GM12878 (cell line): ENCODE measurements around the gene PAN3. TPM values are rescaled to one million over a fixed set of nuclear protein-coding genes. Genes with fewer than 3 reads are reported as not detected.
A peak's percentile ranks its signal among the peaks of the same experiment; 100 is the strongest.

ENCODE experiments used
- ATF7 ChIP-seq: fragments of 450-650 bp; IDR thresholded peaks from 2 replicates; pipeline ENCODE4 v1.6.1; 2016; ENCODE audit warnings: low read depth, mild to moderate bottlenecking
- CHD4 ChIP-seq: fragments of 200-600 bp; sonication (generic); IDR thresholded peaks from 2 replicates; pipeline ENCODE4 v1.6.1; 2016; ENCODE audit warnings: mild to moderate bottlenecking
- CREB1 ChIP-seq: IDR thresholded peaks from 2 replicates; pipeline ENCODE4 v1.6.1; 2012; ENCODE audit warnings: low read depth, mild to moderate bottlenecking, inconsistent platforms
- CREM ChIP-seq: IDR thresholded peaks from 2 replicates; pipeline ENCODE4 v1.6.1; 2014; ENCODE audit warnings: antibody characterized with exemption, low read depth
- CTCF ChIP-seq, 3 experiments: IDR thresholded peaks in 2 of 3; conservative IDR thresholded peaks in 1 of 3; 2 replicates each; pipeline ENCODE4 v1.5.1; 2011; ENCODE audit warnings: low read depth in 3 of 3, low read length in 3 of 3, mild to moderate bottlenecking in 3 of 3, control low read depth in 2 of 3, moderate library complexity in 2 of 3, inconsistent platforms in 1 of 3, mixed read lengths in 1 of 3; ENCODE audit not compliant: control insufficient read depth in 2 of 3, insufficient read depth in 1 of 3; ENCODE audit errors: extremely low read depth in 1 of 3
- EP300 ChIP-seq, 2 experiments: fragments of 150-350 bp in 1 of 2; IDR thresholded peaks; 2 replicates each; pipeline ENCODE4 v1.6.1; 2011 to 2012; ENCODE audit warnings: low read depth in 2 of 2, low read length in 2 of 2, borderline replicate concordance in 1 of 2, improper control_type of control experiment in 1 of 2, inconsistent platforms in 1 of 2; ENCODE audit not compliant: control insufficient read depth in 1 of 2
- FOXM1 ChIP-seq: IDR thresholded peaks from 2 replicates; pipeline ENCODE4 v1.6.1; 2012; ENCODE audit warnings: low read depth, mild to moderate bottlenecking, inconsistent platforms, low read length, moderate library complexity
- HCFC1 ChIP-seq: fragments of 150-350 bp; IDR thresholded peaks from 2 replicates; pipeline ENCODE4 v1.6.1; 2014; ENCODE audit warnings: low read length
- HDAC2 ChIP-seq: fragments of 200-600 bp; sonication (generic); IDR thresholded peaks from 2 replicates; pipeline ENCODE4 v1.6.1; 2017
- IRF4 ChIP-seq: IDR thresholded peaks from 2 replicates; pipeline ENCODE4 v1.6.1; 2011; ENCODE audit warnings: low read depth, low read length
- IRF5 ChIP-seq: fragments of 450-650 bp; IDR thresholded peaks from 2 replicates; pipeline ENCODE4 v1.6.1; 2017; ENCODE audit warnings: borderline replicate concordance
- KAT2A ChIP-seq: conservative IDR thresholded peaks from 2 replicates; pipeline ENCODE4 v1.6.1; 2011; ENCODE audit warnings: low read depth, low read length; ENCODE audit not compliant: control insufficient read depth
- LARP7 ChIP-seq: fragments of 450-650 bp; IDR thresholded peaks from 2 replicates; pipeline ENCODE4 v1.6.1; 2017; ENCODE audit warnings: mild to moderate bottlenecking
- MEF2A ChIP-seq: IDR thresholded peaks from 2 replicates; pipeline ENCODE4 v1.6.1; 2011; ENCODE audit warnings: low read depth, mild to moderate bottlenecking, low read length, moderate library complexity; ENCODE audit not compliant: insufficient read depth
- MEF2B ChIP-seq: fragments of 450-650 bp; IDR thresholded peaks from 2 replicates; pipeline ENCODE4 v1.6.1; 2018; ENCODE audit warnings: mild to moderate bottlenecking, moderate library complexity; ENCODE audit not compliant: partially characterized antibody, poor library complexity, severe bottlenecking
- MTA3 ChIP-seq: IDR thresholded peaks from 2 replicates; pipeline ENCODE4 v1.6.1; 2012; ENCODE audit warnings: low read length, inconsistent platforms, borderline replicate concordance
- MYC ChIP-seq: IDR thresholded peaks from 2 replicates; pipeline ENCODE4 v1.6.1; 2011; ENCODE audit warnings: mild to moderate bottlenecking, low read length, moderate library complexity, inconsistent platforms; ENCODE audit not compliant: insufficient read depth, insufficient replicate concordance, insufficient read length, severe bottlenecking
- NFYA ChIP-seq: IDR thresholded peaks from 2 replicates; pipeline ENCODE4 v1.6.1; 2011; ENCODE audit warnings: low read depth, mild to moderate bottlenecking, low read length, improper control_type of control experiment, borderline replicate concordance
- RBBP5 ChIP-seq: fragments of 200-600 bp; sonication (generic); conservative IDR thresholded peaks from 2 replicates; pipeline ENCODE4 v1.6.1; 2016
- SMAD1 ChIP-seq: fragments of 450-650 bp; IDR thresholded peaks from 2 replicates; pipeline ENCODE4 v1.6.1; 2018; ENCODE audit warnings: mild to moderate bottlenecking, low read depth; ENCODE audit not compliant: partially characterized antibody
- SREBF2 ChIP-seq: IDR thresholded peaks from 2 replicates; pipeline ENCODE4 v1.6.1; 2012; ENCODE audit warnings: mild to moderate bottlenecking, low read length
- TCF7 ChIP-seq: IDR thresholded peaks from 2 replicates; pipeline ENCODE4 v1.6.1; 2014; ENCODE audit warnings: antibody characterized with exemption, borderline replicate concordance
- YY1 ChIP-seq: IDR thresholded peaks from 2 replicates; pipeline ENCODE4 v1.6.1; 2011; ENCODE audit warnings: low read depth, mild to moderate bottlenecking, low read length
- ZNF384 ChIP-seq: IDR thresholded peaks from 2 replicates; pipeline ENCODE4 v1.6.1; 2012; ENCODE audit warnings: low read depth, mild to moderate bottlenecking, low read length, improper control_type of control experiment, borderline replicate concordance
- ZNF622 ChIP-seq: fragments of 450-650 bp; IDR thresholded peaks from 2 replicates; pipeline ENCODE4 v1.6.1; 2017; ENCODE audit warnings: mild to moderate bottlenecking, inconsistent platforms
- polyA plus RNA-seq, 11 experiments: library from polyadenylated mRNA; depleted of rRNA in 4 of 11; unstranded in 6 of 11; stranded (reverse) in 5 of 11; fragments of >200 nt; fragmentation: Nextera tagmentation in 4 of 11; fragmentation: Illumina TruSeq in 1 of 11; extraction: Ambion mirVana in 4 of 11; extraction: Trizol in 1 of 11; gene quantifications; 1 replicate in 1 of 11; 2 replicates in 10 of 11; pipeline versions ENCODE4 v1.2.1 to v1.2.3, GENCODE V29; 2011 to 2016; ENCODE audit warnings: inconsistent platforms in 2 of 11, missing spikeins in 2 of 11, low read depth in 1 of 11
- total RNA-seq, 4 experiments: library from RNA; depleted of rRNA in 3 of 4; stranded (reverse); fragments of >200 nt in 3 of 4; fragmentation: Illumina TruSeq in 1 of 4; extraction: Trizol in 1 of 4; gene quantifications; 2 replicates each; pipeline versions ENCODE4 v1.2.1 to v1.2.3, GENCODE V29; 2013 to 2021
- TF ChIP-seq, protein P1 (sequence below): fragments of 450-650 bp; IDR thresholded peaks from 2 replicates; pipeline ENCODE4 v1.6.1; 2017; ENCODE audit warnings: mild to moderate bottlenecking

PAN3 gene
- total and polyA plus RNA-seq, 10 of the 15 experiments (the other 5 are each of a cell fraction or from before 2014, with no cell fraction given) = 13.0 to 33.3 (median 19.9) TPM

GRCh38 chr13:28138012-28138755 is at the start of gene PAN3 (continued):
- peak; percentile 17; the same call in 1 of the 2 replicates for TF ChIP-seq CREB1
- peak; percentile 58 for TF ChIP-seq YY1
- TF ChIP-seq IRF5 = no peak
- no peak for TF ChIP-seq EP300 (IDR thresholded peaks at IDR 0.05; ENCODE audit: borderline replicate concordance in 1 of 2, control insufficient read depth in 1 of 2, low read depth in 2 of 2, low read length in 2 of 2)
- TF ChIP-seq, protein P1, sequence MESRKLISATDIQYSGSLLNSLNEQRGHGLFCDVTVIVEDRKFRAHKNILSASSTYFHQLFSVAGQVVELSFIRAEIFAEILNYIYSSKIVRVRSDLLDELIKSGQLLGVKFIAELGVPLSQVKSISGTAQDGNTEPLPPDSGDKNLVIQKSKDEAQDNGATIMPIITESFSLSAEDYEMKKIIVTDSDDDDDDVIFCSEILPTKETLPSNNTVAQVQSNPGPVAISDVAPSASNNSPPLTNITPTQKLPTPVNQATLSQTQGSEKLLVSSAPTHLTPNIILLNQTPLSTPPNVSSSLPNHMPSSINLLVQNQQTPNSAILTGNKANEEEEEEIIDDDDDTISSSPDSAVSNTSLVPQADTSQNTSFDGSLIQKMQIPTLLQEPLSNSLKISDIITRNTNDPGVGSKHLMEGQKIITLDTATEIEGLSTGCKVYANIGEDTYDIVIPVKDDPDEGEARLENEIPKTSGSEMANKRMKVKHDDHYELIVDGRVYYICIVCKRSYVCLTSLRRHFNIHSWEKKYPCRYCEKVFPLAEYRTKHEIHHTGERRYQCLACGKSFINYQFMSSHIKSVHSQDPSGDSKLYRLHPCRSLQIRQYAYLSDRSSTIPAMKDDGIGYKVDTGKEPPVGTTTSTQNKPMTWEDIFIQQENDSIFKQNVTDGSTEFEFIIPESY = no peak
- peak; percentile 60 for TF ChIP-seq HCFC1
- TF ChIP-seq CHD4 = no peak
- no peak for TF ChIP-seq KAT2A
- TF ChIP-seq MYC = no peak
- TF ChIP-seq MEF2B = no peak
- TF ChIP-seq HDAC2 = no peak
- no peak for TF ChIP-seq LARP7
- no peak for TF ChIP-seq ATF7
- TF ChIP-seq FOXM1 = no peak
- TF ChIP-seq SMAD1 = no peak
- no peak for TF ChIP-seq SREBF2
- no peak for TF ChIP-seq MEF2A
- no peak for TF ChIP-seq NFYA
- no peak for TF ChIP-seq IRF4
- TF ChIP-seq RBBP5 = no peak
- TF ChIP-seq CREM = no peak
- no peak; the same call in 1 of the 2 replicates for TF ChIP-seq MTA3
- TF ChIP-seq ZNF622 = no peak
- TF ChIP-seq TCF7 = no peak
- peak; percentile 55; the same call in 1 of the 2 replicates for TF ChIP-seq ZNF384
- TF ChIP-seq CTCF (IDR thresholded peaks at IDR 0.05 in 2 of 3, conservative IDR thresholded peaks at IDR 0.05 in 1 of 3; ENCODE audit: control insufficient read depth in 2 of 3, extremely low read depth in 1 of 3, insufficient read depth in 1 of 3, low read depth in 3 of 3, low read length in 3 of 3) = peak in 2 of 3 experiments; percentile 14 to 32; a peak in 2 of 6 replicates
